Right lobe of liver (tissue), 6 donors: Measurements from ENCODE around the gene PLS1. TPM values are rescaled to one million over a fixed set of nuclear protein-coding genes. Genes with fewer than 3 reads are reported as not detected.
"Not testable (repeated sequence)": the region's sequence is repeated elsewhere in the genome, so short reads cannot be mapped to it uniquely, and the experiment has no call there.

Source experiments
- ATAC-seq, 4 donors: fragments of 200-7000 bp; cut with Tn5 transposase; one replicate each; pipeline ENCODE4 v1.9.1; 2020; ENCODE audit warnings: mild to moderate bottlenecking in 4 of 4, moderate library complexity in 4 of 4
- DNase-seq, 3 donors: peaks; one replicate each; pipeline ENCODE4 v3.0.0-alpha.2; 2020
- H3K27ac ChIP-seq, 3 donors: fragments of 200-600 bp; one replicate each; pipeline ENCODE4 v1.8.0; 2022
- H3K27me3 ChIP-seq, 2 donors: fragments of 200-600 bp; one replicate each; pipeline ENCODE4 v1.8.0; 2022
- H3K36me3 ChIP-seq, 4 donors: fragments of 200-600 bp; sonication (generic) in 1 of 4; one replicate each; pipeline versions ENCODE4 v1.5.1 to v1.8.0; 2017 to 2022; ENCODE audit warnings: control low read depth in 1 of 4
- H3K4me1 ChIP-seq, 4 donors: fragments of 200-600 bp; sonication (generic) in 1 of 4; one replicate each; pipeline versions ENCODE4 v1.5.1 to v1.8.0; 2017 to 2022; ENCODE audit warnings: control low read depth in 1 of 4
- H3K4me3 ChIP-seq, 3 donors: fragments of 200-600 bp; one replicate each; pipeline ENCODE4 v1.8.0; 2022
- H3K9me3 ChIP-seq, 4 donors: fragments of 200-600 bp; sonication (generic) in 1 of 4; one replicate each; pipeline versions ENCODE4 v1.5.1 to v1.8.0; 2017 to 2022; ENCODE audit warnings: control low read depth in 1 of 4
- CTCF ChIP-seq, 4 donors: fragments of 200-600 bp in 3 of 4; fragments of 450-650 bp in 1 of 4; IDR thresholded peaks; one replicate each; pipeline versions ENCODE4 v1.5.1 to v1.8.0; 2016 to 2022; ENCODE audit warnings: antibody characterized with exemption in 4 of 4, mild to moderate bottlenecking in 2 of 4
- POLR2A ChIP-seq: fragments of 450-650 bp; IDR thresholded peaks from one replicate; pipeline ENCODE4 v1.6.1; 2017; ENCODE audit warnings: antibody characterized with exemption, mild to moderate bottlenecking
- WGBS: methylation state at CpG from one replicate; pipeline ENCODE4 v1.1.6; 2018; ENCODE audit warnings: low coverage, low lambda C conversion rate; ENCODE audit not compliant: insufficient coverage; ENCODE audit errors: missing lambda C conversion rate; 5-methylcytosine and 5-hydroxymethylcytosine counted together
- intact Hi-C, 2 donors: fragments of 100-400 bp; cut with DNase I; formaldehyde crosslinking; loops; one replicate each; pipeline versions ENCODE4 v1.11.2 to v1.14.1; 2022
- total RNA-seq, 6 experiments: library from RNA; depleted of rRNA in 2 of 6; stranded (reverse); fragments of >200 nt in 2 of 6; fragmentation: NEBNext Ultra II Directional in 3 of 6; extraction: Animal tissue kit (Norgen Biotek cat#: 25700) in 3 of 6; gene quantifications; one replicate each; pipeline versions ENCODE4 v1.1.0 to v1.2.4, GENCODE V29; 2016 to 2023
- donor health status: DM: no; HTN: yes; CAD: no.
- donor health status: DM: no; HTN: no; CAD: no.
- donor health status: DM: no; HTN: no; CAD: no.
- donor health status: DM: no; HTN: yes; CAD: no.
- donor health status: DM: no; HTN: yes; CAD: no.

Gene PLS1
- total RNA-seq, 6 experiments from 2014 or later, result 13.0 to 30.5 (median 18.2) TPM

- intact Hi-C loops, result no loop called here
- no peaks in the 10 kb centered on the region for H3K4me1 ChIP-seq
- H3K4me3 ChIP-seq, result no peak overlapping the region
- H3K9me3 ChIP-seq, result no peaks in the 10 kb centered on the region
- TF ChIP-seq POLR2A (no peak), CTCF (IDR thresholded peaks at IDR 0.05) (no peak)
- DNase-seq (no peak), ATAC-seq (no peak)
- no peaks in the 10 kb centered on the region for H3K27me3 ChIP-seq
- peaks cover 0 to 28% (median 7%) of the 10 kb centered on the region in 4 donors for H3K36me3 ChIP-seq
- no peak overlapping the region for H3K27ac ChIP-seq
These were observed 36.1 kb upstream of the PLS1 start for GRCh38 chr3:142560118-142560517.

GRCh38 chr3:142563496-142563997, 32.6 kb upstream of the PLS1 start:
- H3K4me3 ChIP-seq, result no peak overlapping the region
- ATAC-seq (no peak), DNase-seq (no peak)
- no peaks in the 10 kb centered on the region for H3K27me3 ChIP-seq
- no peaks in the 10 kb centered on the region for H3K9me3 ChIP-seq
- H3K4me1 ChIP-seq, result no peaks in the 10 kb centered on the region
- TF ChIP-seq CTCF (IDR thresholded peaks at IDR 0.05) (no peak), POLR2A (no peak)
- intact Hi-C loops, result no loop called here
- no peak overlapping the region for H3K27ac ChIP-seq
- 88% methylated on average over 4 of the region's 4 CpGs for WGBS
- peaks cover 0 to 22% (median 4%) of the 10 kb centered on the region in 4 donors for H3K36me3 ChIP-seq

- H3K4me1 ChIP-seq, result no peaks in the 10 kb centered on the region
- H3K4me3 ChIP-seq, result no peak overlapping the region
- WGBS, result 65% methylated on average over 3 of the region's 3 CpGs
- peaks cover 0 to 22% (median 3%) of the 10 kb centered on the region in 4 donors for H3K36me3 ChIP-seq
- H3K27ac ChIP-seq, result no peak overlapping the region
- intact Hi-C loops, result no loop called here
- ATAC-seq (no peak), DNase-seq (no peak)
- H3K27me3 ChIP-seq, result no peaks in the 10 kb centered on the region
- H3K9me3 ChIP-seq, result no peaks in the 10 kb centered on the region
- TF ChIP-seq POLR2A, result no peak
- no peak for TF ChIP-seq CTCF (IDR thresholded peaks at IDR 0.05)
These were observed 30.1 kb upstream of the PLS1 start for GRCh38 chr3:142566096-142566495.

GRCh38 chr3:142568393-142569017, 27.7 kb upstream of the PLS1 start:
- Histone ChIP-seq H3K36me3 (peaks cover 0 to 17% (median 2%) of the 10 kb centered on the region in 4 donors), H3K27me3 (no peaks in the 10 kb centered on the region), H3K4me3 (no peak overlapping the region), H3K9me3 (no peaks in the 10 kb centered on the region), H3K27ac (no peak overlapping the region), H3K4me1 (no peaks in the 10 kb centered on the region)
- intact Hi-C loops, result no loop called here
- ATAC-seq, result no peak
- DNase-seq, result no peak
- 96% methylated on average over 5 of the region's 21 CpGs for WGBS
- no peak for TF ChIP-seq POLR2A
- no peak for TF ChIP-seq CTCF (IDR thresholded peaks at IDR 0.05)

GRCh38 chr3:142569422-142569821, 26.8 kb upstream of the PLS1 start:
- 92% methylated on average over 2 of the region's 3 CpGs for WGBS
- H3K4me3 ChIP-seq, H3K9me3 ChIP-seq, DNase-seq, H3K4me1 ChIP-seq, H3K27me3 ChIP-seq, ATAC-seq, intact Hi-C loops, H3K27ac ChIP-seq: not testable (repeated sequence)
- peaks cover 0 to 15% (median 2%) of the 10 kb centered on the region in 4 donors for H3K36me3 ChIP-seq

- ATAC-seq, H3K36me3 ChIP-seq, H3K4me1 ChIP-seq, H3K27ac ChIP-seq, H3K27me3 ChIP-seq, H3K4me3 ChIP-seq, DNase-seq, H3K9me3 ChIP-seq, intact Hi-C loops: not testable (repeated sequence)
- 100% methylated on average over 3 of the region's 3 CpGs for WGBS
These were observed 22.0 kb upstream of the PLS1 start for GRCh38 chr3:142574223-142574622.
